GM12874 (cell line): Measurements from ENCODE around the gene G6PC3.

Experiments used
- TF ChIP-seq, protein P1 (sequence below): IDR thresholded peaks from 2 replicates; pipeline ENCODE4 v1.5.1; 2011; ENCODE audit warnings: low read depth, mild to moderate bottlenecking, control low read depth, low read length, moderate library complexity; ENCODE audit not compliant: insufficient read depth

The G6PC3 gene

DNA sequence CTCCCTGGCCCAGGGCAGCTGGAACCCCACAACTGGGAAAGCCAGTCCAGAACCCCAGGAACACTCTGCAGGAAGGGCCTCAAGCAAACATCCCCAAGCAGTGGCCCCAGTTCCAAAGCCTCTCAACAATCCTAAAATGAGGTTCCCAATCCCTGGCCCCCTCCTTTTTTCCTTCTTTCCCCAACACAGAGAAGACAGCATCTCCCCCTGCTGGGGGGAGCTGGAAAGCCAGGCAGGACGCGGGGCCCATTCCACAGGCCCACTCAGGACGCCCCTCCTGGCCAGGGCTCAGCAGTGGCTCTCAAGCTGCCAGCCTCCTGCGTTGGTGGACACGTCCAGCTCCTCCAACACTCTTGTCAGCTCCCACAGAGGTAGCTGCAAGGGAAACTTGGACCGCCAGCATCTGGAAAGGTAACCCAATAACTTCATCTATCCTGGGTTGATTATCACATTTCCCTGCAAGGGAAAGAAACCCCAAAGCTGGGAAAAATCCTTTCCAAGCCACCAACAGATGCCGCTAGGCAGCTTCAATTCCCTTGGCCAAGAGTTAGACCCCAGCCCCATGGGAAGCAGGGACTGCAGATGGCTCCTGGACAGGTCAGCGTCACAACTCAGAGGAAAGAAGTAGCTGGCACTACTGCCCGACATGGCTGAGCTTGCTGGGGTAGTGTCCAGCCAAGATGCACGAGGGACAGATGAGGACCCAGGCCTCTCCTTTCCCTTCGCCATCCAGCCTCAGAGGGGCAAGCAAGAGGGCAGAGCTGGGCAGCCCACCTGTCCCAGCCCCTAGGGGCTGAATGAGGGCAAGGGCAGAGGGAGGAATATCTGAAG is 45.3 kb downstream of the G6PC3 start:
- TF ChIP-seq, protein P1, sequence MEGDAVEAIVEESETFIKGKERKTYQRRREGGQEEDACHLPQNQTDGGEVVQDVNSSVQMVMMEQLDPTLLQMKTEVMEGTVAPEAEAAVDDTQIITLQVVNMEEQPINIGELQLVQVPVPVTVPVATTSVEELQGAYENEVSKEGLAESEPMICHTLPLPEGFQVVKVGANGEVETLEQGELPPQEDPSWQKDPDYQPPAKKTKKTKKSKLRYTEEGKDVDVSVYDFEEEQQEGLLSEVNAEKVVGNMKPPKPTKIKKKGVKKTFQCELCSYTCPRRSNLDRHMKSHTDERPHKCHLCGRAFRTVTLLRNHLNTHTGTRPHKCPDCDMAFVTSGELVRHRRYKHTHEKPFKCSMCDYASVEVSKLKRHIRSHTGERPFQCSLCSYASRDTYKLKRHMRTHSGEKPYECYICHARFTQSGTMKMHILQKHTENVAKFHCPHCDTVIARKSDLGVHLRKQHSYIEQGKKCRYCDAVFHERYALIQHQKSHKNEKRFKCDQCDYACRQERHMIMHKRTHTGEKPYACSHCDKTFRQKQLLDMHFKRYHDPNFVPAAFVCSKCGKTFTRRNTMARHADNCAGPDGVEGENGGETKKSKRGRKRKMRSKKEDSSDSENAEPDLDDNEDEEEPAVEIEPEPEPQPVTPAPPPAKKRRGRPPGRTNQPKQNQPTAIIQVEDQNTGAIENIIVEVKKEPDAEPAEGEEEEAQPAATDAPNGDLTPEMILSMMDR: peak; percentile 64

DNA sequence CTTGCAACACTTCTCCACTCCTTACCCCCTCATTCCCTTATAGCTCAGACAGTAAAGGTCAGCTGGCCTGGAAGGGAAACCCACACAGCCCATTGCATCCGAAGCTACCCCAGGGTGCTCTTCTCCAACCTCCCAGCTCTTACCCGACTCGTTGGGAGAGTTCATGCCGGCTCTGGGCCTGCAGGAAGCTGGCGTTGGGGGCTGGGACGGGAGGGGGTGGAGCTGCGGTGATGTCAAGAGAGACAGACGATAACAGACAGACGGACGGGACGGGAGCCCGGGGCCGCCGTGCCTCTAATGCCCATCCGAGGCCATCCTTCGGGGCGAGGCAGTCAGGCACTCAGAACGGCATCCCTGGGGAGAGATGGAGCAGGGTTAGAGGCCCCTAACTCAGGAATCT is 46.8 kb downstream of the G6PC3 start:
- TF ChIP-seq, protein P1: no peak

DNA sequence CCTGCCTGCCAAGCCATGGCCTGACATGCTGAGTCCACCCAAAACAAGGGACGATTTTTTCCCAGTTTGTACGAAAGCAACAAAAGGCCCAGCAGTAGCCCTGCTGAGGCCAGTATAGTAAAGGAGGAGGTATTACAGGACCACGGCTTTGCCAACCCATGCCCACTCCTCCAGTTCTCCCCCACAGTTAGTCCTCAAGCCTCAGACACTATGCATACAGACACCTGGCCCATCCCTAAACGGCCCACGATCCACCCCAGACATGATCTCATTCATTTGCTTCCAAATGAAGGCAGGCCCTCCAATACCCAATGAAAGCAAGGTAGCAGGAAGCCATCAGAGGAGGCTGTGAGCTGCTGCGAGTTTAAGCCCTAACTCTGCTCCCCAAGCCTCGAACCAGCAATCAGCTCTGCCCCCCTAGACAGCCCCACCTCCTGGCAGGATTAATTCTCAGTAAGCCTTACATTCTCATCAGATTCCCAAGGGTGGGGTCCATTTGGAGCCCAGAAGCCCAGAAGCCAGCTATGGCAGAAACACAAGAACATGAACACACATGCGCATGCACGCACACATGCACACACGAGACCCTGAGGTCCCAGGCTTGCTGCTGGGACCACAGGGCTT is 48.0 kb downstream of the G6PC3 start:
- TF ChIP-seq, protein P1: no peak

DNA sequence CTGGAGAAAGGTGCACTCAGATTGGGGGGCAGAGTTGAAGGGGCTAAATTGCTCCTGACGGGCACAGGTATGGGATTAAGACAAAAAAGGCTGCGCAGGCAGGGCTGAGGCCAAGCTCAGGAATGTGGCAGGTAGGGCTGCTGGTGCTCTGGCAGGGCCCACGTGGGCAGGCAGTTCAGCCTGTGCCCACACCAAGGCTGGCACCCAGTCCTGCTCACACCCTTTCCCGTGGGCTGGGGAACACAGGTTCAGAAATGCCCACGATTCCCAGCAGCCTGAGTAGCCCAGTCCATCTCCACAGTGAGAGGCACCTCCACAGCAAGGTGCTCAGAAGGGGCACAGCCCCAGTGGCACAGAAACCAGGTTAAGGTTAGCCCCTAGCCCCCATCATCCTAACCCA is 48.5 kb downstream of the G6PC3 start:
- TF ChIP-seq, protein P1: no peak

DNA sequence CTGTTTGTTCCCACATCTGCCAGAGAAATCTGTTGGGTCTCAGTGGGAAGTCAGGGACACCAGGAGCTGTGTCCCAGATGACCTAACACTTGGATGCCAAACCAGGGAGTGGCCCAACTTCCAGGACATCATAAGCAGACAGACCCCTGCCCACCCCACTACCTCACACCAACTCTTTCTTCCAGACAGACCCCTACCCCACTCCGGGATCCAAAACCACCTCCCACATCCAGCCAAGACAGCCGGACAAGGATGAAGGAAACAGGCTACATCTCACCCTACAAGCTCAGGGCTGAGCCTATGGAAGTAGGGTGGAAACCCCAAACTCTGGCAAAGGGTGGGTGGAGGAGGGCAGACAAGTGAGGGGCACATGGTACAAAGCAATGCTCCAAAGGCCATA is 49.3 kb downstream of the G6PC3 start:
- TF ChIP-seq, protein P1: no peak

DNA sequence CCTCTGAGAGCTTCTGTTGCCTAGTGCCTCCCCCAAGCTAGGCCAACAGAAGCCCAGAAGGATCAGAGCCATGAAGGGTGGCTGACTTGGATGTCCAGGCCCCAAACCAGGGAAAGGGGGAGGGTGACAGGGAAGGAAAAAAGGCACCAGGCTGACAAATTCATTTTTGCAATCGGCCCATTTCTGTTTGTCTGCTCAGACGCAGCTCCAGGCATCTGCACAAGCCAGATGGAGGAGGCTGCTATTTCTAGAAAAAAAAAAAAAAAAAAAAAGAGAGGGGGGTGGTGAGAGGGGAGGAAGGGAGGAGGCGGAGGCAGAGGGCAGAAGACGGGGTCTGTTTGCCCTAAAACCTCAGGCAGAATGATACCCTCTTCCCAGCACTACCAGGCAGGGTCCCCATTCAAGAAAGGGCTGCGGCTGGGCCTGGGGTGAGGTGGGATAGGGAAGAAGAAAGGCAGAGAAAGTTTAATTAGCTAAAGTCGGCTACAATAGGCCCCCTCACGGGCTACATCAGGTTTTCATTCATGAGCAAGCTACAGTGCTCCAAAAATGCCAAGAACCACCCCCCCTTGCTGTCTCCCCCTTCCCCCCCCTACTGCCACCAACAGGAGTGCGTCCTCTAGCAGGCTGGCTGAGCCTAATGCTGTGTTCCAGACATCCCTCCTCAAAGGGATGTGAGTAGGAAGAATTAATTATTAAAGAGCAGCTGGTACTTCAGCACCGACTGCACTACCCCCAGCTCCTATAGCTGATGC is 50.5 kb downstream of the G6PC3 start:
- TF ChIP-seq, protein P1: no peak

DNA sequence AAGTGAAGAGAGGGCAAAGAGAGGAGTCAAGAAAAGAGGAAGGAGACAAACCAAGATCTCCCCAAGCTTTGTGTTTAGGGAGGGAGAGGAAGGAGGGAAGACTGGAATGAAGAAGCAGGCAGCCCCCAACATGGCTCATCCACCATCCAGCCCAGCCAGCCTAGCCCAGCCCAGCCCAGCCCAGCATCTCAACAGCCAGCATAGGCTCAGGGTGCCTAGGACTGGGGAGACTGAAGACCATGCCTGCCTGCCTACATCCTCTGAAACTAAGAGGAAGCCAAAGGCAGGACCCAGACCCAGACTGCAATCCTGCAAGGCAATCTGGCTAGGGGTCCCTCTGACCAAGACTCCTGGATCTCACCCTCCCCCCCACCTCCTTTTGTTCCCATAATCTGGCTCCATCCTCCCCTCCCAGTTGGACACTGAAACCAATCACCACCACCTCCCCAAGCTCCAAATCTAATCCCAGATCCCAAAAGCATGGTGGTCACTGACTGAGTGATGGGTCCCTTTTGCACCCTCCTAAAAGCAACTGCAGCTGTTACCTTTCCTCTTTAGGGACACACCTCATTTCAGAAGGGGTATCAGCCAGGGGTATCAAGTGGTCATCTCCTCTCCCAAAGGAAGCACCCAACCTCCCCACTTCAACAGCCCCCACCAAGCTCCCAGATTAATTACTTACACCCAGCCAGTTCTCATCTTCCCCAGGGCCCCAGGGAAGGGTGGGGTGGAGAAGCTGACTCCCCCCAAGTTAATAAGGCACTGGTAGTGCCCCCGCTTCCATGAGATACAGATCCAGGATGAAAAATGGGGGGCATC is 51.7 kb downstream of the G6PC3 start:
- TF ChIP-seq, protein P1: no peak
